ENCODE measurements around the gene FKBP1A. TPM values are rescaled to one million over a fixed set of nuclear protein-coding genes. Genes with fewer than 3 reads are reported as not detected.

The FKBP1A gene
- polyA plus RNA-seq, 1 of the 3 experiments (the other 2 are of a cell fraction) = 362 TPM

- TF ChIP-seq ZBTB33 (IDR thresholded peaks at IDR 0.05; ENCODE audit: borderline replicate concordance, low read depth) = peak; percentile 83; the same call in 1 of the 2 replicates
- peak; percentile 87; the same call in 1 of the 2 replicates for TF ChIP-seq RXRA (IDR thresholded peaks at IDR 0.05; ENCODE audit: borderline replicate concordance, low read depth)
- TF ChIP-seq FOSL2 (IDR thresholded peaks at IDR 0.05; ENCODE audit: borderline replicate concordance, low read depth) = peak; percentile 100
- TF ChIP-seq NFIC (IDR thresholded peaks at IDR 0.05; ENCODE audit: borderline replicate concordance) = peak; percentile 85
- TF ChIP-seq GATA2 (CRISPR knock-in tag; IDR thresholded peaks at IDR 0.05) = no peak
- no peak for TF ChIP-seq CTCF (IDR thresholded peaks at IDR 0.05)
- TF ChIP-seq EZH2phosphoT487 (IDR thresholded peaks at IDR 0.05; ENCODE audit: borderline replicate concordance, low read depth) = no peak
- TF ChIP-seq CHD2 (IDR thresholded peaks at IDR 0.05; ENCODE audit: low read length, partially characterized antibody) = no peak
Observed at GRCh38 chr20:1415667-1416468, 23.0 kb upstream of the FKBP1A start (continued).

GRCh38 chr20:1414982-1415381 is 22.1 kb upstream of the FKBP1A start:
- H3K4me3 ChIP-seq (ENCODE audit: low read depth in 2 of 2, low read length in 1 of 2) = no peak overlapping the region
- no peaks in the 10 kb centered on the region for H3K36me3 ChIP-seq (replicated peaks in 1 of 2; ENCODE audit: control insufficient read depth in 1 of 2, insufficient read depth in 2 of 2, low read length in 1 of 2)
- H3K27me3 ChIP-seq (ENCODE audit: insufficient read depth) = no peaks in the 10 kb centered on the region
- H3K9me2 ChIP-seq = no peaks in the 10 kb centered on the region
- H3K9ac ChIP-seq = no peak overlapping the region
- TF ChIP-seq USF1 (IDR thresholded peaks at IDR 0.05; ENCODE audit: borderline replicate concordance, low read depth) (no peak), RAD21 (IDR thresholded peaks at IDR 0.05; ENCODE audit: low read length) (no peak), EZH2phosphoT487 (IDR thresholded peaks at IDR 0.05; ENCODE audit: borderline replicate concordance, low read depth) (no peak), MXI1 (IDR thresholded peaks at IDR 0.05; ENCODE audit: low read depth, low read length) (no peak), MAX (IDR thresholded peaks at IDR 0.05; ENCODE audit: low read depth) (no peak), MEF2A (IDR thresholded peaks at IDR 0.05; ENCODE audit: borderline replicate concordance, low read depth) (no peak), CHD2 (IDR thresholded peaks at IDR 0.05; ENCODE audit: low read length, partially characterized antibody) (no peak)
- H3K27ac ChIP-seq (ENCODE audit: low read depth in 2 of 2, low read length in 1 of 2) = peak overlapping the region in 1 of 2 experiments; percentile 75; a peak in 3 of 4 replicates
- no peak for DNase-seq
- 40% methylated on average over 4 of the region's 4 CpGs for WGBS (ENCODE audit: low lambda C conversion rate)
- no peaks in the 10 kb centered on the region for H4K20me1 ChIP-seq (ENCODE audit: insufficient read depth)
- peaks cover 29% of the 10 kb centered on the region for H3F3A ChIP-seq (replicated peaks; ENCODE audit: insufficient read depth)
- CTCF ChIA-PET = interaction anchor here (0.8 kb wide), 1 partner anchor 22 kb away, joined by 4 read pairs; no protein-coding TSS in a partner anchor
- H3K4me1 ChIP-seq (ENCODE audit: control insufficient read depth in 1 of 2, insufficient read depth in 2 of 2, low read depth in 1 of 2, low read length in 1 of 2) = no peaks in the 10 kb centered on the region; a peak in 2 of 4 replicates
- H2AFZ ChIP-seq (ENCODE audit: low read depth) = peak overlapping the region; percentile 29; the same call in 1 of the 2 replicates
- 0 out of 2 replicates have a peak, but pooled peaks cover 6% of the 10 kb centered on the region for H3K9me3 ChIP-seq
- H3K4me2 ChIP-seq = peak overlapping the region; percentile 14; the same call in 1 of the 2 replicates
- H3K79me2 ChIP-seq (ENCODE audit: insufficient read depth) = no peaks in the 10 kb centered on the region
- POLR2A ChIA-PET = no interaction called here

Data from SK-N-SH (cell line).